Coronary artery (tissue), 2 donors: ENCODE data around the gene KNDC1.

Source experiments
- DNase-seq: peaks from one replicate; pipeline ENCODE4 v3.0.0-alpha.2; 2017; ENCODE audit warnings: low spot score
- H3K27ac ChIP-seq, 2 donors: fragments of 200-600 bp; sonication (generic); one replicate each; pipeline ENCODE4 v1.5.1; 2016 to 2019
- H3K4me3 ChIP-seq: fragments of 200-600 bp; sonication (generic); 2 replicates; pipeline ENCODE4 v1.5.1; 2016; ENCODE audit warnings: mild to moderate bottlenecking, moderate library complexity
- CTCF ChIP-seq: fragments of 200-600 bp; sonication (generic); IDR thresholded peaks from one replicate; pipeline ENCODE4 v1.5.1; 2019; ENCODE audit warnings: antibody characterized with exemption

KNDC1 gene

GRCh38 chr10:133164816-133165555, 5.0 kb downstream of the KNDC1 start:
- no peak for TF ChIP-seq CTCF
- Histone ChIP-seq H3K4me3 (no peak overlapping the region), H3K27ac (no peak overlapping the region)
- no peak for DNase-seq

- Histone ChIP-seq H3K4me3 (no peak overlapping the region), H3K27ac (no peak overlapping the region)
- no peak for TF ChIP-seq CTCF
- no peak for DNase-seq
Measured at GRCh38 chr10:133165556-133166503, 5.8 kb downstream of the KNDC1 start.

- DNase-seq, result no peak
- Histone ChIP-seq H3K27ac (no peak overlapping the region), H3K4me3 (no peak overlapping the region)
- TF ChIP-seq CTCF, result no peak
Measured at GRCh38 chr10:133166504-133166827, 6.4 kb downstream of the KNDC1 start.

- no peak for TF ChIP-seq CTCF
- Histone ChIP-seq H3K27ac (no peak overlapping the region), H3K4me3 (no peak overlapping the region)
- DNase-seq, result no peak
Measured at GRCh38 chr10:133166828-133167692, 7.0 kb downstream of the KNDC1 start.

- no peak for TF ChIP-seq CTCF
- H3K27ac ChIP-seq, result no peak overlapping the region
- H3K4me3 ChIP-seq, result no peak overlapping the region
- DNase-seq, result peak; percentile 33
Measured at GRCh38 chr10:133167693-133168616, 7.9 kb downstream of the KNDC1 start.

GRCh38 chr10:133168617-133169031, 8.6 kb downstream of the KNDC1 start:
- Histone ChIP-seq H3K27ac (no peak overlapping the region), H3K4me3 (no peak overlapping the region)
- DNase-seq, result peak; percentile 28
- no peak for TF ChIP-seq CTCF
